ENCODE results near the gene TXLNB.

DNA sequence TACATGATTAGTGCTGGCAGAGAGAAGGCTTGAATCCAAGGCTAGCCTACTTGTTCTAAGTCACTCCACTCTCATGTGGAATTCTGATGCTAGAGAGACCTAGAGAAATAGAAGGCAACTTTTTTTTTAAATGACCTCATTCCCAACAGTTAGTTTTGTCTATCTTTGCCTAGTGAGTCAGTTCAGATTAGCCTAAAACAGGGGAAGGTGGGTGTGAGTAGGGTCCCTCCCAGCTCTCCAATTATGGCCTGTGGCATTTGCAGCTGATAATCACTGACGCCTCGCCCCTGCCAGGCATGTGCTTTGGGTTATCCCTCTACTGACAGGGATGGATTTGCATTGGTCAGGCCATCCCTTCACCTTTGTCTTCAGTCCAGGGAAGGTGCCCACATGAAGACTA is 13.6 kb downstream of the TXLNB start:
- TF ChIP-seq, protein P1, sequence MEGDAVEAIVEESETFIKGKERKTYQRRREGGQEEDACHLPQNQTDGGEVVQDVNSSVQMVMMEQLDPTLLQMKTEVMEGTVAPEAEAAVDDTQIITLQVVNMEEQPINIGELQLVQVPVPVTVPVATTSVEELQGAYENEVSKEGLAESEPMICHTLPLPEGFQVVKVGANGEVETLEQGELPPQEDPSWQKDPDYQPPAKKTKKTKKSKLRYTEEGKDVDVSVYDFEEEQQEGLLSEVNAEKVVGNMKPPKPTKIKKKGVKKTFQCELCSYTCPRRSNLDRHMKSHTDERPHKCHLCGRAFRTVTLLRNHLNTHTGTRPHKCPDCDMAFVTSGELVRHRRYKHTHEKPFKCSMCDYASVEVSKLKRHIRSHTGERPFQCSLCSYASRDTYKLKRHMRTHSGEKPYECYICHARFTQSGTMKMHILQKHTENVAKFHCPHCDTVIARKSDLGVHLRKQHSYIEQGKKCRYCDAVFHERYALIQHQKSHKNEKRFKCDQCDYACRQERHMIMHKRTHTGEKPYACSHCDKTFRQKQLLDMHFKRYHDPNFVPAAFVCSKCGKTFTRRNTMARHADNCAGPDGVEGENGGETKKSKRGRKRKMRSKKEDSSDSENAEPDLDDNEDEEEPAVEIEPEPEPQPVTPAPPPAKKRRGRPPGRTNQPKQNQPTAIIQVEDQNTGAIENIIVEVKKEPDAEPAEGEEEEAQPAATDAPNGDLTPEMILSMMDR (IDR thresholded peaks at IDR 0.05 in 8 of 11, conservative IDR thresholded peaks at IDR 0.05 in 3 of 11) = no peak
- TF ChIP-seq POLR2A (IDR thresholded peaks at IDR 0.05) = no peak
- TF ChIP-seq POLR2AphosphoS5 (IDR thresholded peaks at IDR 0.05) = no peak

All from spleen (tissue), 7 donors.